ENCODE measurements around the gene RICTOR.

DNA sequence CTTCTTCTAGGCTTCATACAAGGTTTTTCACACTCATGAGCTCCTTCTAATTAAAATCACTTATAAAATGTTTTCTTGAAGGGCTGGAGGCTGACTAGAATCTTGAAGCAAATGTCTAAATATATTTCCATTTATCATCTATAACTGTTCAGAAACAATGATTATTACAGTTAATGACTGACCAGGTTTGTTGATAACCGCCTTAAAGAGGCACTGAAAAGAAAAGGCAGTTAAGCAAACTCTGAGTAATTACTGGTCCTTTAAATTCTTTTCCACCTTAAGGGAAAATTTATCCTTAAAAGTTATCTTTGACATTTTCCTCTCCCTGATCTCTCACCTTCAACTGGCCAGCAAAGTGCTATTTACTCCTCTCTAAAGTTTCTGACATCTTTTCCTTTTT, 43.2 kb downstream of the RICTOR start:
- TF ChIP-seq POLR2AphosphoS5 (IDR thresholded peaks at IDR 0.05): no peak
- TF ChIP-seq POLR2A (IDR thresholded peaks at IDR 0.05): no peak
- TF ChIP-seq, protein P1, sequence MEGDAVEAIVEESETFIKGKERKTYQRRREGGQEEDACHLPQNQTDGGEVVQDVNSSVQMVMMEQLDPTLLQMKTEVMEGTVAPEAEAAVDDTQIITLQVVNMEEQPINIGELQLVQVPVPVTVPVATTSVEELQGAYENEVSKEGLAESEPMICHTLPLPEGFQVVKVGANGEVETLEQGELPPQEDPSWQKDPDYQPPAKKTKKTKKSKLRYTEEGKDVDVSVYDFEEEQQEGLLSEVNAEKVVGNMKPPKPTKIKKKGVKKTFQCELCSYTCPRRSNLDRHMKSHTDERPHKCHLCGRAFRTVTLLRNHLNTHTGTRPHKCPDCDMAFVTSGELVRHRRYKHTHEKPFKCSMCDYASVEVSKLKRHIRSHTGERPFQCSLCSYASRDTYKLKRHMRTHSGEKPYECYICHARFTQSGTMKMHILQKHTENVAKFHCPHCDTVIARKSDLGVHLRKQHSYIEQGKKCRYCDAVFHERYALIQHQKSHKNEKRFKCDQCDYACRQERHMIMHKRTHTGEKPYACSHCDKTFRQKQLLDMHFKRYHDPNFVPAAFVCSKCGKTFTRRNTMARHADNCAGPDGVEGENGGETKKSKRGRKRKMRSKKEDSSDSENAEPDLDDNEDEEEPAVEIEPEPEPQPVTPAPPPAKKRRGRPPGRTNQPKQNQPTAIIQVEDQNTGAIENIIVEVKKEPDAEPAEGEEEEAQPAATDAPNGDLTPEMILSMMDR (IDR thresholded peaks at IDR 0.05 in 8 of 11, conservative IDR thresholded peaks at IDR 0.05 in 3 of 11): no peak

Data from spleen (tissue), 7 donors.